NCI-H774 (cell line): Measurements from ENCODE around the gene MEF2D.
A peak's percentile ranks its signal among the peaks of the same experiment; 100 is the strongest.

Source experiments
- DNase-seq: peaks from one replicate; lab custom pipeline; 2025; lab: John Stamatoyannopoulos, UW

Gene MEF2D

DNA sequence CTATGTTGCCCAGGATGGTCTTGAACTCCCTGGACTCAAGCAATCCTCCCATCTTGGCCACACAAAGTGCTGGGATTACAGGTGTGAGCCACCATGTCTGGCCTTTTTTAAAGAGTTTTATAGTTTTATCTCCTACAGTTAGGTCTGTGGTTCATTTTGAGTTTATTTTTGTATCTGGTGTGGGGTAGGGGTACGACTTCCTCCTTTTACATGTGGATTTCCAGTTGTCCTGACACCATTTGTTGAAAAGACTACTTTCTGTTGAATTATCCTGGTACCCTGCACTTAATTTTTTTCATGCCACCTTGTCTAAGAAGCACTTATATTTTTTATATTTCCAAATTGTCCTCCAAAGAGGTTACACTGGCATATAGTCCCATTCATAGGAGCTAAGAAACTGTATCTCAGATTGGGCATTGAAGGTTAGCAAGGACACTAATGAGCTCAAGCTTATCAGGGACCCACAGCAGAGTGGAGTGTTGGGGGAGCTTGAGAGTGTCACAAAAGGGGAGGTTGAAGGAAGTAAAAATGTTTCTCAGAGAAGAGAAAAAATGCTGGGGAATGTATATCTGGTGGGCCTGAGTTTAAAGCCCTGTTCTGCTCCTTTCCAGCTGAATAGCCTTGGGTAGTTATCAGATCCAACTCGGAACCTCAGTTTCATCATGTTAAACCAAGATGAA, 23.4 kb upstream of the MEF2D start:
- no peak for DNase-seq

DNA sequence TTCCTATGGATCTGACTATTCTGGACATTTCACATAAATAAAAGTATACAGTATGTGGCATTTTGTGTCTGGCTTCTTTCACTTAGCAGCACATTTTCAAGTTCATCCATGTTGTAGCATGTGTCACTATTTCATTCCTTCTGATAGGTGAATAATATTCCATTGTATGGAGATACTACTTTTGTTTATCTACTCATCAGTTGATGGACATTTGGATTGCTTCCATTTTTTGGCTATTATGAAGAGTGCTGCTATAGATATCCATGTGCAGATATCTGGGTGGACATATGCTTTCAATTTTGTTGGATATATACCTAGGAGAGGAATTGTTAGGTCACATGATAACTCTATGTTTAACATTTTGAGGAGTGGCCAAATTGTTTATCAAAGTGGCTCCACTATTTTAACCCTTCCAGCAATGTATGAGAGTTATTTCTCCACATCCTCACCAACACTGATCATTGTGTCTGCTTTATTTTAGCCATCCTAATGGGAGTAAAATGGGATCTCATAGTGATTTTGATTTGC, 21.9 kb upstream of the MEF2D start:
- no peak for DNase-seq

DNA sequence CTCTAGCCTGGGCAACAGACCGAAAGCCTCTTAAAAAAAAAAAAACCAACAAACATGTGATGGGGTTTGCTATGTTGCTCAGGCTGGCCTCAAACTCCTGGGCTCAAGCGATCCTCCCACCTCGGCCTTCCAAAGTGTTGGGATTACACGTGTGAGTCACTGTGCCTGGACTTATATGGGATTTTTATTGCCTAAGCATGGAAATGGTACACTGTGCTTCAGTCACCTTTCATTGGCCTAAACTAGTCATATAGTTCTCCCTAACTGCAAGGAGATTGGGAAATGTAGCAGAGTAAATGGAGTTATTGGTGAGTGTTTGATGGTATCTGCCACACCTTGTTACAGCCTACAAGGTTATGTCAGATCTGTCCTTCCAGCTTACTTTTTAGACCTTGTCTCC, 17.2 kb upstream of the MEF2D start:
- no peak for DNase-seq

DNA sequence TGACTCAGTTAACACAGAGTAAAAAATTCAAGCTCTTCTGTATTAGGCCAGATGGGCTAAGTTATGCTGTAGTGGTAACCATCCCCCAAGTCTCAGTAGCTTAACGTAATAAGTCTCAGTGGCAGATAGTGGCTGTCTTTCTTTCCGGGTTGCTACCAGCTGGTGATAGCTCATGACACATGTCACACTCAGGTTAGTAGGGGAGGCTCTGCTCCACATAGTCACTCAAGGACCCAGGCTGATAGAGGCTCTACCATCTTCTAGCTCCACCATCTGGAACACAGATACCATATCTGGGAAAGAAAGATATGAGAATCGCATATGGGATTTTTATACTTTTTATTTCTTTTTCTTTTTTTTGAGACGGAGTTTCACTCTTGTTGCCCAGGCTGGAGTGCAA, 16.2 kb upstream of the MEF2D start:
- DNase-seq = no peak

DNA sequence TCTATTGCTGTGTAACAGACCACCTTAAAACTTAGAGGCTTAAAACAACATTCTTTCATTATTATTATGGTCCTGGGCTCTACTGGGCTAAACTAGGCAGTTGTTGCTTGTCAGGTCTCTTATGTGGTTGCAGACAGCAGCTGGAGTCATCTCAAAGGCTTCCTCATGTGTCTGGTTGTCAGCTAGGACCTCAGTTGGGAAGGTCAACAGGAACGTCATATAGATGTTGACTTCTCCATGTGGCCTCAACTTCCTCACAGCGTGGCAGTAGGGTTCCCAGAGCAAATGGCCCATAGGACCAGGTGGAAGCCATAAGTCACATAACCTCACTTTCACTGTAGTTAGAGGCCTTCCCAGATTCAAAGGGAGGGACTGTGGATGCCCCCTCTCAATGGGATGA, 15.4 kb upstream of the MEF2D start:
- DNase-seq = no peak

DNA sequence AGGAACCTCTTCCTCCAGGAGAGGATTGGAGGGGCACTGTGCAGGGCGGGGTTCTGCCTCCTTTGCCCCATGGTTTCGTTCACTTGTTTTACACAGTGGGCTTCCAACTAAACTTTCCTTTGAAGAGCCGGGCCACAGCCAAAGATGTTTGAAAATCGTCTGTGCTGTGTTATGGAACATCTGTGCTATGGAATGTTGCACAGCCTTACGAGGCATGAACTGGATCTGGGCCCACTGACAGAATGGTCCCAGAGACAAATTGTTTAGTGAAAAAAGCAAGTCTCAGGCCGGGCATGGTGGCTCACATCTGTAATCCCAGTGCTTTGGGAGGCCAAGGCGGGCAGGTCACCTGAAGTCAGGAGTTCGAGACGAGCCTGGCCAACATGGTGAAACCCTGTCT, 12.6 kb upstream of the MEF2D start:
- DNase-seq = no peak

DNA sequence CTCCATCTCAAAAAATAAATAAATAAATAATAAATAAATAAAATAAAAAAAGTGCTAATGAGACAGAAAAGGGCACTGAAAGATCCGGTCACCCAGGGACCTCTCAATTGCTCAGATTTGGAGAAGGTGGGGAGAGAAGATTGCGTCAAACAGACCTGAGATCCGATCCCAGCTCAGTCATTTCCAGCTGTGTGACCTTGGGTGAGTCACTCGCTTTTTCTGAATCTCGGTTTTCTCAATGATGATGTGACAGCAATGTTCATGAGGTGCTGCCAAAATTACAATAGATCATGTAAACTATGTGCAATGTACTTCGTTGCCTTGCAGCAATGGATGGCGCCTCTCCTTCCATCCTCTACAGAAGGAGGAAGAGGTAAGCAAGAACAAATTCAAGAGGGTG, 11.1 kb upstream of the MEF2D start:
- DNase-seq = no peak

DNA sequence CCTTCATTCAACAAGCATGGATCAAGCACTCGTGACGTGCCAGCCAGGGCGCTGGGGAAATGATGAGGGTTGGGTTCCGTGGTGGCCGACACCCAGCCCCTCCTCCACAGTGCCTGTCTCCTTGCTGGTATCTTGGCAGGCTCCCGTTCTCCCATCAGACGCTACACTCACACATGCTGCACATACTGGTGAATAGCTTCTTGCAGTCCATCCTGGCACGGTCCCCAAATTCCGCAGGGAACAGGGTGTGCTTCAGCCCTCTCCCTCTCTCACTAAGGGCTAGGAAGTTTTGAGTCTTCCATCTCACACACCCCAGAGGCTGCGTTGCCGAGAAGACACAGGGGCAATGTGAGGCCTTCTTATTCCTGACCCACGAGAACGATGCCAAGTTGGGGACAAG, 10.1 kb upstream of the MEF2D start:
- no peak for DNase-seq

DNA sequence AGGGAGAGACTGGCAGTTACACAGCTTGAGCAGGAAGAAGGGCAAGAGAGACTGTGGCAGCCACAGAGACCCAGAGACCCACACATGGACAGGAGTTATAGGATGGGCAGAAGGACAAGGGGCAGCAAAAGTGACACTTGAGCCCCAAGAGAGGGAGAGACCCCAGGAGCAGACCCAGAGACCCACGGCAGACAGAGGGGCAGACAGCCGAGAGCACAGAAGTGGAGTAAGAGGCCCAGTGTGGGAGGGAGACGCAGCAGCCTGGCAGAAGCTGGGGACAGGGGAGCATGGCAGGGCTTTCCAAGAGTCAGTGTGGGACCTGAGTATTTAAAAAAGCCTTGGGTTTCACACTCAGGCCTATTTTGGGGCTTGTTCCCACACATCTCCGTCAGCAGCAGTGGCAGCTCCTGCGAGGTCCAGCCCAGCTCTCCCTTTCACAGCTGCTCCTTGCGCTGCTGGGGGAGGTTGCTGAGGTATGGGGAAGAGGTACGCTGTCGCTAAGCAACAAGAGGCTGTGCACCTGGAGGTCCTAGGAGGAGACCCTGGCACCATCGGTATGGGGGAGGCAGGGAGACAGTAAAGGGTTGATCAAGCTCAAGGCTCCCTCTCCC, 9.0 kb upstream of the MEF2D start:
- DNase-seq = no peak

DNA sequence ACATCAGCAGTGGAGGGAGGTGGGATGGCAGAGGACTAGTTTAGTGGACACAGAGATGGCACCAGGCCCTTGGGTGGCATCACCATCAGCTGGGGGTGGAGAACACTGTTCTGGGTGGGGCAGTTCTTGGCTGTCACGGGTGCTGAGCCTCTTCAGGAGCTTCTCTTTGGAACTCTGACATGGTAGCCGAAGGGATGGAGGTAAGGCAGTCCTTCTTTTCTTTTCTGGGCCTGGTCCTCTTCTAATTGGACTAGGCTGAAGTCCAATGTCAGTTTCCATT, 8.3 kb upstream of the MEF2D start:
- DNase-seq = no peak

DNA sequence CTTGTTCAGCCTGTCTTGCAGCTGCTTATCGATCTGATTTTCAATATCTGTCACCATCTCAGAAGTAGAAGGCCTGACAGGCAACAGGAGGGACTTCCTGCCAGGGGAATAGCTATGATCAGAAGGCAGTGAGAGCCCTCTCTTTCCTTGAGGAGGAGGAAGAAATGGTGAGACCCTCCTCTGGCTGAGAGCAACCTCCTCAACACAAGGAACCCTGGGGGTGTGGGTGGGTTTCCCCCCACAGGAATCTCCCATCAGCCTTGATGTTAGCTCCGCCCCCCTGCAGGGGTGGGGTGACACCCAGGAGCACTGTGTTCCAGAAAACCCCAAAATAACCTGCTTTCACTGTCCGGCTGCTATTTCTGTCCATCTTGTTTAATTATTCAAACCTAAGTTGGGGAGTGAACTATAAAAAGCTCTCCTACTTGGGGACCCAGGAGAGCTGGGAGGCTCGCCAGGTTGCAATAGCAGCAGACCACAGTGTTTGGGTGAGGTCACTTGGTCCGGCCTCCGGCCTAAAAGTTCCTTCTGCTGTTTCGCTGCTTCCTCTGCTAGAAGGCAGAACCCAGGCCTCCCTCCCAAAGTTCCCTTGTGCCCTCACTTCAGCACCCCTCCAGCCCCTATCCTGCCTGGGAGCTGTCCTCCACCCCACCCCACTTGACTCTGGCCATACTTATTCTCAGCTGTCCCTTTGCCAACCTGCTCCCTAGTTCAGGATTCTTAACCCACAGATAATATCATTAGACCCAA, 7.8 kb upstream of the MEF2D start:
- no peak for DNase-seq

DNA sequence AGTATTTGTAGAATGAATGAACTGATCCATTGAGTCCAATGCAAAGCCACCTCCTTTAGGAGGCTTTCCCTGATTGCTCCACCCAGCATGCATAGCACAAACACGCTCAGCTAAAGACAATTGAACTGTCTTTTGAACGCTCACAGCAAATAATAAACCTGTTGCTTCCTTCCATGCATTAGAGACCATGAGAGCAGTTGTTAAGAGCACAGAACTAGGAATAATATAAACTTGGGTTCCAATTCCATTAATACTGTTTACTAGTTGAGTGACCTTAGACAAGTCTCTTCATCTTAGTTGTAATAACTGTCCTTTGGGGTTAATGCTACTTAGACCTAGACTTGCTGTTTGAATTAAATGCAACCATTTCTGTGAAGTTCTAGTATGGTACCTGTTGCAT, 5.9 kb upstream of the MEF2D start:
- DNase-seq = no peak

DNA sequence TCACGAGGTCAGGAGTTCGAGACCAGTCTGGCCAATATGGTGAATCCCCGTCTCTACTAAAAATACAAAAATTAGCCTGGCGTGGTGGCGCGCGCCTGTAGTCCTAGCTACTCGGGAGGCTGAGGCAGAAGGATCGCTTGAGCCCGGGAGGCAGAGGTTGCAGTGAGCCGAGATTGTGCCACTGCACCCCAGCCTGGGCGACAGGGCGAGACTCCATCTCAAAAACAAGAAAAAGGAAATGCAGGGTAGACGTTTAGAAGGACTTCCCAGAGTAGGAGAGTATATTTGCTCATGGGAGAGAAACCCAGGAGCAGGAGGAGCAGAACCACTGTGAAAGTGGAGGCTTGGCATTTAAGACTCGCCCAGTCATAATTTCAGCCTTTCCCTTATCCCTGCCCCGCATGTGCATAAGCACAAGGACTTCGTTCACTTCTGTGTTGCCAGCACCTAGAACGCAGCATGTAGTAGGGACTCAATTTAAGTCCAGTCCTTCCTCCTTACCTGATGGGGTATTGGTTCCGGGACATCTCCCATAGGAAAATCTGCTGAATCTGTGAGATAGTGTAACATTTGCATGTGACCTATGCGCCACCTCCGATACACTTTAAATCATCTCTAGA, 5.2 kb upstream of the MEF2D start:
- DNase-seq = no peak

DNA sequence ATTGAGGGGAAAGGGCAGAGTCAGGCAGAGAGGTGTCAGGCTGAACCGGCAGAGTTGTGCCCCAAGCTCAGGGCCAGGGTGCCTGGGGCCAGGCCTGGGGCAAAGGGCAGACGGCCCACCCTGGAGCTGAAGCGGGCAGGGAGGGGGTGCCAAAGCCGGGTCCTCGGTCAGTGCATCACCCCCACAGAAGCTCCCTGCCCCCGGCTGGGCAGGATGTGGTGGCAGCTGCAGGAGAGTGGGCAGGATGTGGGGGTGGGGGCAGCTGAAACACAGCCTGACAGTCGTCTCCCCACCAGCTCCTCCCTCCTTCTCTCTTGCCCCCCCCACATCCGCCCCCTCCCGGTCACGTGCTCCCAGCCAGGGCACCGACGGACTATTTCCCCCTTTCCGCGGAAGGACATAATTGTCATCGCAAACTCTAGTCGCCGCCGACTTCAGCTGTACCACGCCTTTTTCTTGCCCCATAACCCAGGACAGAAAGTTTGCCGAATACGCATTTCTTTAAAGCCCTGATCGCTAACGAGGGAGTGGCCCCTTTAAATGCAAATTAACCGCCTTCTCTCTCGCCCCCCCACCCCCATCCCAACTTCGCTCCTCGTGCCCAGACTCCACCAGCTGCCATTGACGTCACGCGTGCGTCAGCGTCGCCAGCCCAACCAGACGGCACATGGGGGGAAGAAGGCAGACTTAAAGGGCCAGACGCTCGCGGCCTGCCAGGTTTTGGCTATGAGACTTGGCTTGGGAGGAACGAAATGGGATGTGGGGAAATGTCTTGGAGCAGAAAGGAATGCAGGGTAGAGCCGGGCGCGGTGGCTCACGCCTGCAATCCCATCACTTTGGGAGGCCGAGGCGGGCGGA, 4.5 kb upstream of the MEF2D start:
- peak; percentile 98 for DNase-seq

DNA sequence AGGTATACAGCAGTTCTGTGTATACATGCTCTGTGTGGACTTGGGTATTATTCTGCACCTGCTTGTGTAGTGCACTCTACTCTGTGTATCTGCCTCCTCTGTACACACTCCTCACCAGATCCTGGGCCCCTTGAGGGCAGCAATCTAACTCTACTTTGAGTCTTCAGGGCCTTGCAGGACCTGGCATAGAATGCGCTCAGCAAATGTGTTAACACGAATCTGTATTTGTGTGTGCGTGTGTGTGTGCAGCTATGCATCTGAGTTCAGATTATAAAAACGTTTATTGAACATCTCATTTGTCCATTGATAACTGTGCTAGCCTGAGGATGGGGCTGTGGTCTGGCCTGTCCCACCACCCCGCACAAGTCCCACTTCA, 3.9 kb upstream of the MEF2D start:
- peak; percentile 66 for DNase-seq

DNA sequence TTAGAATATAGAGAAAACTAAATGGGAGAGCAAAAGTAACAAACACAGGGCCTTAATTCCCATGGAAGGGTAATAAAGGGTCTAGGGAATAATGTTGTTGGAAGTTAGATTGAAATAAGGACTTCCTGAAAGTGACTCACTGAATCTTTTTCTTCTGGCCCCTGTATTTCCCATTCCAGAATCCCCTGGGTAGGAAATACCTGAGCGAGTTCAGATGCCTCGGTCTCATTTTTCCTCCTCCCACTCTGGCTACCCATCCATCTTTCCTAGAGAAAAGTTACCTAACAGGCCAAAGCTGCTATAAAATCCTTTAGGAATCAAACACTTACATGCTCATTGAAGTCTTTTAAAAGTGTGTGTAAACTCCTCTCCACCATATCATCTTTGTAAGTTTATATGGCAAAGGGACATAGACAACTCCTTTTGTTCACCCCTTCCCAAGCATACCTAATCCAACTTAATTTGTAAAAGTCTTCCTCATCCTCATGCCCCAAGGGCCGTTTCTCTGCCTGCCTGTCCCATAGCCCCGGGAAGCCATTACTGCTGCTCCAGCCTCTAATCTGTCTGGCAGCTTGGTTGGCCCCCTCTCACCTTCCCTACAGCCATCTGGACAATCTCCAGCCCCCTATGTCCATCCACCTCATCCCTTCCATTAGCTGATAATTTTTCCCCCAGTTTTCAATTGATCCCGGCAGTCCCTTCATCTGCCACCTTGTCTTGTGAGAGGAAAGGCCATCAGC, 3.3 kb upstream of the MEF2D start:
- no peak for DNase-seq

DNA sequence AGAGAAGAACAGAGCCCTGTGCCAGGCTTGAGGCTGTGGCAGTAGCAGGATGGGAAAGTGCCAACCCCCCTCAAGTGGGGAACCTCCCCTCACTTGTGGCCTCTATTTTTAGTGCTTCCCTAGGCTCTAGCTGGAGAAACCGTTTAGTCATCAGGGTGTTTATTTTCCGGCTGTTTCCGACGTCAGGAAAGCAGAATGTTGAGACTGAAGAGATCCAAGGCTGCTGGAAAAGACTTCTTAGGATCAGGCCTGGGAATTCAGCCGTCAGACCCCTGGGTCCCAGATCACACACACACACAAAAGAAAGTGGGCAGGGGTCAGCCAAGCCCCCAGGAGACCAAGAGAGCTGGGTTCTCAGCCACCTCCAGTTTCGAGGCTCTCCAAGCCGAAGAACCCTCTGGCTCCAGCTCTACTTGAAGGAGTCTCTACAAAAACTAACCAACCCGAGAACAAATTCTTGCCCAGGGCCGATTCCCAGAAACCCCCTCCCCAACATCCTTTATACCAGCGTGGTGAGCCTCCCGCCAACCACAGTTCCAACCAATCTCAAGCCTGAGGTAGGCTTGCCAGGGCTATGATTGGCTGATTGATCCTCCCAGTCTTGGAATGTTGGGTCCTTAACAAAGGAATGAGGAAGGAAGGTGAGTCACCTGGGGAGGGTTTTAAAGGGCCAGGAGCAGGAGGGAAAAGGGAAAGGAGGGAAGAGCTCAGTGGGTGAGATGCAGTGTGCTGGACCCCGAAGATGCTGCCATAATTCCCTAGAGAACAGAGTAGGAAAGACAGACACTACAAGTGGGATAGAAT, 2.5 kb upstream of the MEF2D start:
- DNase-seq = no peak

DNA sequence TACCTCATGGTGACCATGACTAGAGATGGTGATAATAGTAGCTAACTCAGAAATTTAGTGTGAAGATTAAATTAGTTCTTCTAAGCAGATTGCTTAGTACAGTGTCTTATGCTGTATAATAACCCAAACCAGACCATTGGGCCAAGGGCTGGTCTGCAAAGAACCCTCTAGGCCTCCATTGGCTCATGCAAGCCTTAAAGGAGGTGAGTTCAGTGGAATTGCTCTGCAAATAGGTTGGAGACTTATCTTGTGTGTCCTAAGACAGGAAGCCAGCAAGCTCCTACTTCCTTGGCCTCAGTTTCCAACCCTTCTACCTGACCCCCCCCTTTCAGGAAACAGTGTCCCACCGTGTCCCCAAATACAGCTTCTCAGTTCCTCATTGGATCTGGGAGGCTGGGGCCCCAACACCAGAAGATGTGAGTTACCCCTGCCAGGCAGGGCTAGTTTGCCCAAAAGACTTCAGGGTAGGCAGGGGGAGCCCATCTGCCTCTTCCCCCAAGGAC, 1.9 kb upstream of the MEF2D start:
- no peak for DNase-seq

DNA sequence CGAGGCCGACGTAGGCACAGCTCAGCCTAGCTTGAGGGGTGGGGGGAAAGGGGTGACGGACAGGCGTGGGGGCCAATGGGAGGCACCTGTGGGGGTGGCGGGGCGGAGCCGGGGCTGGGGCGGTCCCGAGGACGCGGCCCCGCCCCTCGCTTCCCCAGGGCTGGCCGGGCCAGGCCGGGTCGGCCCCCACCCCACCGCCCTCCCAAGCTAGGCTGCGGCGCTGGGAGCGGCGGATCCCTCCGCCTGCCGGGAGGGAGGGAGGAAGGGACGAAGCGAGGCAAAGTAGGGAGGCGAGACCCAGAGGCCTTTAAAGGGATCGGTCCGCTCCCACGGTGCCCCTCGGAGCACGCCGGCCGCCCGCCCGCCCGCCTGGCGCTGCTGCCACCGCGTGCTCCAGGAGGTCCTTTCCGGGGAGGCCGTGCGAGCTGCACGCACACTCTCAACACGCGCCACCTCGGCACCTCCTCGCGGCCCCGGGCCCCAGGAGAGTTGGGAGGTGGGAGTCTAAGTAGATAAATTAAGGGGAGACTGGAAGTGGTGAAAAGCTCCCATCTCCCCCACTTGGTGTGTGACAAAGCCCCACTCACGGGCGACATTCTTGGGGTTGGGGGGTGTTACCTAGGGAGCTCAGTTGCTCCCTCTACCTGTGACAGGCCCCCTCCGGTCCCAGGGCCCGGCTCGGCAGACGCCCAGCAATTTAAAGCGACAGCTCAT, 375 bp upstream of the MEF2D start:
- peak; percentile 95 for DNase-seq
